ENCODE results near the gene MCHR1.

The MCHR1 gene

DNA sequence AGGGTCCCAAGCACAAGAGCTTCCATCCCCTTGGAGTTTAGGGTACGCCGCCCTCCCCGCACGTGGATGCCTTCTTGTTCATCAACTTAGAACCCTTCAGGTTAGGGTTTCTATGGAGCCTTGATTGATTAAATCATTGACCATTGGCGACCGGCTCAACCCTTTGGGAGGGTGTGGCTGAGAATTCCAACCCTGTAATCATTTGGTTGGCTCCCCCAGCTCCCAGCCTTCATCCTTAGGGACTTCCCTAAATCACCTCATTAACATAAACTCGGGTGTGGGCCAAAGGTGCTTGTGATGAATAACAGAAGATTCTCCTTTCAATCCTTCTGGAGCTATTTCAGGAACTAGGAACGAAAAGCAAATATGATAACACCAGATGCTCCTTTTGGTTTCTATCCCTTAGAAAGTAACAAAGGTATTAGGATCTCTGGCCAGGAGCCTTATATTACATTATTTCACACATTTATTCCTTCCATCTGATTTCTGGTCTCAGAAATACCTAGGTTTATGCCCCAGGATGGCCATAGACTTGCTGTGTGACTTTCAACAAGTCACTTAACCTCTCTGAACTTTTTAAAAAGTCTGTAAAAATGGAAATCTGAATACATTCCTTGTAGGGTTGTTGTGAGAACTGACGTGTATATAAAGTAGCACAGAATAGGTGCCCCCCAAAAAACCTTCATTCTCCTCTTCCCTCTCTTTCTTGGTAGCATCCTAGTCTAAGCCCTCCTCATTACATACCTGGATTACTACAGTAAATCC is 26.8 kb downstream of the MCHR1 start:
- TF ChIP-seq, protein P1, sequence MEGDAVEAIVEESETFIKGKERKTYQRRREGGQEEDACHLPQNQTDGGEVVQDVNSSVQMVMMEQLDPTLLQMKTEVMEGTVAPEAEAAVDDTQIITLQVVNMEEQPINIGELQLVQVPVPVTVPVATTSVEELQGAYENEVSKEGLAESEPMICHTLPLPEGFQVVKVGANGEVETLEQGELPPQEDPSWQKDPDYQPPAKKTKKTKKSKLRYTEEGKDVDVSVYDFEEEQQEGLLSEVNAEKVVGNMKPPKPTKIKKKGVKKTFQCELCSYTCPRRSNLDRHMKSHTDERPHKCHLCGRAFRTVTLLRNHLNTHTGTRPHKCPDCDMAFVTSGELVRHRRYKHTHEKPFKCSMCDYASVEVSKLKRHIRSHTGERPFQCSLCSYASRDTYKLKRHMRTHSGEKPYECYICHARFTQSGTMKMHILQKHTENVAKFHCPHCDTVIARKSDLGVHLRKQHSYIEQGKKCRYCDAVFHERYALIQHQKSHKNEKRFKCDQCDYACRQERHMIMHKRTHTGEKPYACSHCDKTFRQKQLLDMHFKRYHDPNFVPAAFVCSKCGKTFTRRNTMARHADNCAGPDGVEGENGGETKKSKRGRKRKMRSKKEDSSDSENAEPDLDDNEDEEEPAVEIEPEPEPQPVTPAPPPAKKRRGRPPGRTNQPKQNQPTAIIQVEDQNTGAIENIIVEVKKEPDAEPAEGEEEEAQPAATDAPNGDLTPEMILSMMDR (IDR thresholded peaks at IDR 0.05; ENCODE audit: insufficient read depth, low read length, missing control alignments) = no peak
- ChIA-PET CTCF (no interaction called here), POLR2A (no interaction called here)
- no peak overlapping the region for H3K4me3 ChIP-seq (ENCODE audit: low read depth, low read length)
- DNase-seq (ENCODE audit: low read depth, low spot score) = no peak

DNA sequence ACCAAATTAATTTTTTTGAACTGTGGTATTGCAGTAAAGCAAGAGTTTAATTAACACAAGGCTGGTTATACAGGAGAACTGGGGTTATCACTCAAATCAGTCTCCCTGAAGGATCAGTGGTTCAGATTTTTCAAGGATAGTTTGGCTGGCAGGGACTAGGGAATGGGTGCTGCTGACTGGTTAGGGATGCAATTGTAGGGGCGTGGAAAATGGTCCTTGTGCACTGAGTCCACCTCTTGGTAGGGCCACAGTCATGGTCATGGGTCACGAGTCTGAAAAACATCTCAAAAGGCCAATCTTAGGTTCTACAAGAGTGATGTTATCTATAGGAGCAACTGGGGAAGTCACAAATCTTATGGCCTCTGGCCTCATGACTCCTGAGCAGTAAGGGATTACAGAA is 27.9 kb downstream of the MCHR1 start:
- DNase-seq (ENCODE audit: low read depth, low spot score) = no peak
- CTCF ChIA-PET = no interaction called here
- H3K4me3 ChIP-seq (ENCODE audit: low read depth, low read length) = no peak overlapping the region
- POLR2A ChIA-PET = no interaction called here
- TF ChIP-seq, protein P1 (IDR thresholded peaks at IDR 0.05; ENCODE audit: insufficient read depth, low read length, missing control alignments) = no peak

DNA sequence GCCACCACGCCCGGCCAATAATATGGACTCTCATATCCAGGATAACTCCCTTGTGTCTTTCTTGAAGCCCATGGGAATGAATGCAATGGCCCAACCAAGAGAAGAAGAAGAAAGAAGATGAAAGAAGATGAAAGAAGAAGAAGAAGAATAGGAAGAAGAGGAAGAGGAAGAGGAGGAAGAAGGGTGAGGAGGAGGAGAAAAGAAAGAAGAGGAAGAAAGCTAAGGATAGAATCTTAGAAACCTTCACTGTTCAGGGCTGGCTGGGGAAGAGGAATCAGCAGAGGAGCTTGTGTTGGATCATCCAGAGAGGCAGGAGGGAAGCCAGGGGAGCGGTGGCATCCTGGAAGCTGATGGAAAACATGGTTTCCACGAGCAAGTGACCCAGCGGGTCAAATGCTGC is 28.9 kb downstream of the MCHR1 start:
- TF ChIP-seq, protein P1 (IDR thresholded peaks at IDR 0.05; ENCODE audit: insufficient read depth, low read length, missing control alignments) = no peak
- POLR2A ChIA-PET = no interaction called here
- CTCF ChIA-PET = interaction anchor here (4.3 kb wide), 1 partner anchor 25 kb away, joined by 24 read pairs; no protein-coding TSS in a partner anchor

DNA sequence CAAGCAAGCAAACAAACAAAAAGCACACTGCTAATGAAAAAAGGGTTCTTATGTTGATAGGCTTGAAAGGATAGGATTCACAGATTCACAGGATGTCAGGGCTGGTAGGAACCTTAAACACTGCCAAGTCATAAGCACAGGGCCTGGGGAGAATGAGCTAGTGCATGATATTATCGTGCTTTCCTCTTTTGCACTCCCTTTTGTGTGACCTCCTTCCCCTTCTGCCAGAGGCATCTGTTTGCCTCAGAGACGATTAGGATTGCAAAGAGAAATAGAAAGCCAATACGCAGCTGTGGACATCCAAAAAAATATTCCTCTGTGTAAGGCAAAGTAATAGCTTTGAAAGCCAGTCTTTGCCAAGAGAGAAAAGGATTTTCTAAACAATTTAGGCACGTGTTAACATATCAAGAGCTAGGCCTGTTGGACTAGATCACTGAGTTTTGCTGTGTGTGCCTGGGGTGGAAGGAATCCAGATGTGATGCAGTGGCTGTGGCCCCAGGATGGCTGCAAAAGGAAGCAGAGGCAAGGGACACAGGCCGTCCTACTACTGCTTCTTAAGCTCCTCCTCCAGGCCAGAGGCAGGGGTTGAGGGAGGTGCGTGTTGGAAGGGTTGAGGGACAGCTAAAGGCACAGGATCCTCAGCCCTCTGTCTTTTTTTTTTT is 30.6 kb downstream of the MCHR1 start:
- DNase-seq (ENCODE audit: low read depth, low spot score) = no peak
- TF ChIP-seq, protein P1 (IDR thresholded peaks at IDR 0.05; ENCODE audit: insufficient read depth, low read length, missing control alignments) = no peak
- POLR2A ChIA-PET = no interaction called here
- H3K4me3 ChIP-seq (ENCODE audit: low read depth, low read length) = no peak overlapping the region
- CTCF ChIA-PET = interaction anchor here (1.2 to 4.3 kb wide), 3 partner anchors 22 to 50 kb away, joined by 4 to 24 read pairs (median 5); no protein-coding TSS in a partner anchor

More for the DNA sequence above, 28.9 kb downstream of the MCHR1 start:
- no peak overlapping the region for H3K4me3 ChIP-seq (ENCODE audit: low read depth, low read length)
- no peak for DNase-seq (ENCODE audit: low read depth, low spot score)

DNA sequence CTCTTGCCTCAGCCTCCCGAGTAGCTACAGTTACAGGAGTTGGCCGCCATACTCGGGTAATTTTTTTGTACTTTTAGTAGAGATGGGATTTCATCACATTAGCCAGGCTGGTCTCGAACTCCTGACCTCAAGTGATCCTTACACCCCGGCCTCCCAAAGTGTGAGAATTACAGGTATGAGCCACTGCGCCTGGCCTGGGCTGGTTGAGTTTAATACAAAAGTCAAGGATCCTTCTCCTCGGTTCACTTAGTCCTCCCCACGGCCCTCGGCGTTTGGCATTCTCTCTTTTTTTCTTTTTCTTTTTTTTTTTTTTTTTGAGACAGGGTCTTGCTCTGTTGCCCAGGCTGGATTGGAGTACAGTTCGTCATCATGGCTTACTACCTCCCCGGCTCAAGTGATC is 33.0 kb downstream of the MCHR1 start:
- DNase-seq (ENCODE audit: low read depth, low spot score) = no peak
- CTCF ChIA-PET = interaction anchor here (4.3 kb wide), 1 partner anchor 29 kb away, joined by 24 read pairs; no protein-coding TSS in a partner anchor
- POLR2A ChIA-PET = interaction anchor here (1.1 kb wide), 1 partner anchor 9 kb away, joined by 5 read pairs; no protein-coding TSS in a partner anchor

More for the DNA sequence above, 33.0 kb downstream of the MCHR1 start:
- TF ChIP-seq, protein P1 (IDR thresholded peaks at IDR 0.05; ENCODE audit: insufficient read depth, low read length, missing control alignments) = no peak
- H3K4me3 ChIP-seq (ENCODE audit: low read depth, low read length) = no peak overlapping the region
